Mesodermal cell (in vitro differentiated cells): ENCODE measurements around the gene SLX4IP.

Experiments used
- H3K27ac ChIP-seq: 2 replicates; pipeline ENCODE4 v1.7.0; 2013; ENCODE audit warnings: mild to moderate bottlenecking, low read depth, low read length, moderate library complexity; ENCODE audit not compliant: severe bottlenecking
- H3K36me3 ChIP-seq: 2 replicates; pipeline ENCODE4 v1.7.1; 2013; ENCODE audit warnings: mild to moderate bottlenecking, low read length, moderate library complexity; ENCODE audit not compliant: control insufficient read depth, insufficient read depth
- H3K4me1 ChIP-seq: one replicate; pipeline ENCODE4 v1.7.1; 2013; ENCODE audit warnings: mild to moderate bottlenecking, low read length; ENCODE audit not compliant: insufficient read depth, control insufficient read depth, poor library complexity, severe bottlenecking
- H3K4me3 ChIP-seq: 2 replicates; pipeline ENCODE4 v1.7.0; 2013; ENCODE audit warnings: low read length, control low read depth, mild to moderate bottlenecking; ENCODE audit not compliant: insufficient read depth, poor library complexity, severe bottlenecking; ENCODE audit errors: extremely low read depth
- H3K9me3 ChIP-seq: 2 replicates; pipeline ENCODE4 v1.7.1; 2013; ENCODE audit warnings: mild to moderate bottlenecking, low read length, moderate library complexity; ENCODE audit not compliant: control insufficient read depth
- WGBS, 2 experiments: methylation state at CpG; one replicate each; pipeline ENCODE4 v1.1.5; 2013; ENCODE audit warnings: missing lambda C conversion rate in 2 of 2; ENCODE audit not compliant: insufficient coverage in 2 of 2; 5-methylcytosine and 5-hydroxymethylcytosine counted together

The SLX4IP gene

DNA sequence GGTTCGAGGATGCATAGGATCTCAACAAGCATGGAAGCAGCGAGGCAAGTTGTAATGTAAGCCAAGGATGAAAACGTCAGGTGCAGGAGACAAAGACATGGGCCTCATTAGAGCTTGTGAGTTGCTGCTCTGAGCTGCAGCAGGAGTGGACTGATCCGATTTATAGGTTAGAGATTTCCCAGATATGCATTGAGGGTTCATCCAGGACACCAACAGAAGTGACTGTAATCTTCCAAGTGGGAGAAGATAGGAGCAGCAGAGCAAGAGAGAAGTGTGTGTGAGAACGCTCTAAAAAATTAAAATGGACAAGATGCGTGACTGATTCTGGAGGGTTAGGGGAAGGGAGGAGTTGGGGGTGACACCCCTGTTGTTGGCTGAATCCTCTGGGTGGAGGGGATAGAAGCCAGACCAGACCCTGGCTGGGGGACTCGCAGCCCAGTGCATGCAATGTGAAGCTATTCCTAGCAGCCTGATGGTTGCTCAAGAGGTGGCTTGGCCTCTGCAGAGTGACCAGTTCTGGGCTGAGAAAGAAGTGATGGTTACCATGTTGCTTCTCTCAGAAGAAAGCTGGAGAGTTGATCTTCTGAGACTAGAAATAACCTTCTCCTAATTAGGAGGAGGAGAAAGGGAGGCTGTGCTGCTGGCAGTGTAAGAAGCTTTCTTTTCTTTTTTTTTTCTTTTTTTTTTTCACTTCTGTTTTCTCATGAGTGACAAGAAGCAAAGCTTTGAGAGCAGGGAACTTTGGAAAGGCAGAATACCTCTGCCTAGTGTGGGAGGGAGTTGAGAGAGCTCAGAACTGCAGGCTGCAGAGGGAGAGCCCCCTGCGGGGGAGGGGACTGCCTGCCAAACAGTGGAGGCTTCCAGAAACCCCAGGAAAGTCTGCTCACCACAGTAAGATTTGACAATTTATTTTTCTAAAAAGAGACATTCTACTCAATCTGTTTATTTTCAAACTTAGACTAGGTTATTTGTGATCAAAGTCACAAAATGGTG, 116.9 kb downstream of the SLX4IP start:
- Histone ChIP-seq H3K36me3 (no peaks in the 10 kb centered on the region), H3K4me3 (no peak overlapping the region), H3K4me1 (peaks cover 37% of the 10 kb centered on the region), H3K9me3 (peaks cover 3% of the 10 kb centered on the region), H3K27ac (peak overlapping the region; percentile 14)
- WGBS, 2 experiments: 76 to 87% methylated on average over 6 to 7 of the region's 8 CpGs

GRCh38 chr20:10553326-10553984, 118.3 kb downstream of the SLX4IP start:
- H3K27ac ChIP-seq: no peak overlapping the region
- H3K9me3 ChIP-seq: peaks cover under 1% of the 10 kb centered on the region
- no peak overlapping the region for H3K4me3 ChIP-seq
- peaks cover 32% of the 10 kb centered on the region for H3K4me1 ChIP-seq
- WGBS, 2 experiments: 23 to 67% methylated on average over 1 to 3 of the region's 5 CpGs
- H3K36me3 ChIP-seq: no peaks in the 10 kb centered on the region

DNA sequence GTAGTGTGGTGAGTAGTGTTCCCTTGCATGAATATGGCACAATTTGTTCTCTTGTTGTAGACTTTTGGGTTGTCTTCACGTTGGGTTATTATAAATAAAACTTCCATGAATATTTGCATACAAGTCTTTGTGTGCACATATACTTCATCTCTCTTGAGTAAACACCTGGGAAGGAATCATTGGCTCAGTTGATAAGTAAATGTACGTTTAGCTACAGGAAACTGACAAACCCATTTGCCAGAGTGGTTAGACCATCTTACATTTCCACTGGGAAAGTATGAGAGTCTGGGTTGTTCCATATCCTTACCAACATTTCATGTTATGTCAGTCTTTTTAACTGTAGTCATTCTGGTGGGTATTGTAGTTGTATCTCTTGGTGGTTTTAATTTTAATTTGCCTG, 119.2 kb downstream of the SLX4IP start:
- H3K4me1 ChIP-seq: peaks cover 32% of the 10 kb centered on the region
- no peaks in the 10 kb centered on the region for H3K36me3 ChIP-seq
- H3K9me3 ChIP-seq: no peaks in the 10 kb centered on the region
- no peak overlapping the region for H3K27ac ChIP-seq
- H3K4me3 ChIP-seq: no peak overlapping the region
- WGBS, 2 experiments: no CpG with 5 or more reads among the region's 2 CpGs

- WGBS, 2 experiments: no CpG with 5 or more reads among the region's 3 CpGs
- H3K36me3 ChIP-seq: no peaks in the 10 kb centered on the region
- no peaks in the 10 kb centered on the region for H3K9me3 ChIP-seq
- H3K4me3 ChIP-seq: no peak overlapping the region
- H3K27ac ChIP-seq: peak overlapping the region; percentile 47
- H3K4me1 ChIP-seq: peaks cover 29% of the 10 kb centered on the region
Measured at GRCh38 chr20:10555393-10555792, 120.3 kb downstream of the SLX4IP start.

DNA sequence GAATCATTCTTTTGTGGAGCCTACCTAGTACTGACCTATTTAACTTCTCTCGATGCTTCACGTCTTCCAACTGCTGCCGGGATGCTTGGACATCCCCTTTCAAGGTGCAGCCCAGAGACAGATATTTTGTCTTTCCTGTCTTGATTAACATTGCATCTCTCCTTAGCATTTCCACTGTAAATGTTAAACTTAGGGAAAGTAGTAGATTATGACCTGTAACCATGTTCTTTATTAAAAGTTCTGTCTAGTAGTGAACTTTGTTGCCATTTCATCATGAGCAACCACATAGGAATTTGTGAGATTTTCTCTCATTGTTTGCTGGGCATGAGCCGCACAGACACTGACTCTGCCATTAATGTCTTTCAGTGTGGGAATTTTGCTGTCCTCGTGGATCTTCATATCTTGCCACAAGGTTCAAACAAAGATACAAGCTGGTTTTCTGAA, 120.8 kb downstream of the SLX4IP start:
- 87 to 100% methylated on average over 2 to 5 of the region's 5 CpGs for WGBS, 2 experiments
- H3K4me3 ChIP-seq: no peak overlapping the region
- peaks cover 29% of the 10 kb centered on the region for H3K4me1 ChIP-seq
- no peaks in the 10 kb centered on the region for H3K36me3 ChIP-seq
- H3K27ac ChIP-seq: peak overlapping the region; percentile 47
- no peaks in the 10 kb centered on the region for H3K9me3 ChIP-seq

DNA sequence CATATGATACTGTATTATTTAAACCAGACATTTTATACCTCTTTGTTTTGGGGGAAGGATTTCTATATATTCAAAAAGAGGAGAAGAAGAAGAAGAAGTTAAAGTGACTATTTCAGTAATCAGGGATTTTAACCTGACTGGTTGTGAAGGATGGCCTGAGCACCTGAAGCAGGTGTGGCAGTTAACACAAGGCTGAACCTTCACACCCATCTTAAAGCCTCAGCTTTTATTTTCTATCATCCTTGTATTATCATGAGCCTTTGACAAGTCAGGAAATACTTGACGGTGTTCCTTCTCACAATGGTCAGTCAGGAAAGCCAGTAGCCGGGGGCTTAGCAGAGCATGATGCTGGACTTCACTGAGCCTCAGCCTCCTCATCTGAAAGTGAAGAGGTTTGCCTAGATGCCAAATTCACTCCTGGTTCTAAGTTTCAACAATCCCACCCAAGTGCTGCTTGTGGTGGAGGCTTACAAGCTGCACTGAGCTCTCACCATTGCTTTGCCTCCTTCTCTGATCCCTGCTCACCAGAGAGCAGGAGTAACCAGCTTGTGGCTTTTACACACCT, 121.5 kb downstream of the SLX4IP start:
- 59 to 100% methylated on average over 2 of the region's 2 CpGs for WGBS, 2 experiments
- Histone ChIP-seq H3K4me1 (peaks cover 29% of the 10 kb centered on the region), H3K27ac (peak overlapping the region; percentile 47), H3K9me3 (no peaks in the 10 kb centered on the region), H3K4me3 (no peak overlapping the region), H3K36me3 (peaks cover 2% of the 10 kb centered on the region)

- Histone ChIP-seq H3K36me3 (peaks cover 6% of the 10 kb centered on the region), H3K4me3 (no peak overlapping the region), H3K27ac (no peak overlapping the region), H3K4me1 (peaks cover 21% of the 10 kb centered on the region), H3K9me3 (no peaks in the 10 kb centered on the region)
- WGBS, 2 experiments: 84 to 96% methylated on average over 6 of the region's 6 CpGs
Measured at GRCh38 chr20:10557685-10558084, 122.6 kb downstream of the SLX4IP start.

DNA sequence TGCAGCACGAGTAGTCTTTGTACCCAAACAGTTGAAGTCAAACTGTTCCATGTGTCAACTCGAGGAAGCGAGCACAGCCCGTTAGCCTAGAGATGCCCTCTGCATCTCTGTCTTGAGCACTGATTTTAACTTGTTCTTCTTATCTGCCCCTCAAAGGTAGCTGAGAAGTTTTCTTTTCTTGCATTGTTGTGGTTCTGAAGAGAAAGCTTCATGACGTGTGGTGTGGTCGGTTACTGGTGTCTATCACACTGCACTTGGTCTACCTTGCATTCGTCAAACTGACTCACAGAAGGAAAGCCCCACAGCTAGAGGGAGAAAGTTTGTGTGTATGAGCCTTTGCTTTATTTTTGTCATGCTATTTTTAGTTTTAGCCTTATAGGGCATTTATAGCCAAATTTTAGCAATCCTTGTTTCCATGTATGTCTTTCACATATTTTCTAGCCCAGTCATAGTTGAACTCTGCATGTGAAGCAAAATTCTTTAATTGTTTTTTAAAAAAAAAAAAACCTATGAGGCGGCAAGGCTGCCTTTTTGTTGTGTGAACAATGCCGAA, 123.6 kb downstream of the SLX4IP start:
- peak overlapping the region; percentile 46 for H3K27ac ChIP-seq

GRCh38 chr20:10559266-10559665, 124.2 kb downstream of the SLX4IP start:
- Histone ChIP-seq H3K27ac (peak overlapping the region; percentile 46), H3K4me1 (peaks cover 16% of the 10 kb centered on the region), H3K4me3 (no peak overlapping the region), H3K9me3 (peaks cover 6% of the 10 kb centered on the region), H3K36me3 (peaks cover 6% of the 10 kb centered on the region)

More for the DNA sequence above, 123.6 kb downstream of the SLX4IP start:
- peaks cover 6% of the 10 kb centered on the region for H3K9me3 ChIP-seq
- H3K4me1 ChIP-seq: peaks cover 16% of the 10 kb centered on the region
- 82 to 85% methylated on average over 4 to 9 of the region's 9 CpGs for whole genome bisulfite sequencing, 2 experiments
- peaks cover 6% of the 10 kb centered on the region for H3K36me3 ChIP-seq
- H3K4me3 ChIP-seq: no peak overlapping the region

GRCh38 chr20:10560686-10561085, 125.6 kb downstream of the SLX4IP start:
- 90% methylated on average over 2 of the region's 2 CpGs; no CpG with 5 or more reads in 1 of the 2 experiments for WGBS, 2 experiments
- H3K27ac ChIP-seq: no peak overlapping the region
- peaks cover 6% of the 10 kb centered on the region for H3K9me3 ChIP-seq

More at GRCh38 chr20:10560686-10561085, 125.6 kb downstream of the SLX4IP start:
- H3K36me3 ChIP-seq: peaks cover 6% of the 10 kb centered on the region
- no peak overlapping the region for H3K4me3 ChIP-seq
- H3K4me1 ChIP-seq: peaks cover 25% of the 10 kb centered on the region
